ENCODE data around the gene ABHD3.
"Not testable (repeated sequence)": the region's sequence is repeated elsewhere in the genome, so short reads cannot be mapped to it uniquely, and the experiment has no call there.

The ABHD3 gene

DNA sequence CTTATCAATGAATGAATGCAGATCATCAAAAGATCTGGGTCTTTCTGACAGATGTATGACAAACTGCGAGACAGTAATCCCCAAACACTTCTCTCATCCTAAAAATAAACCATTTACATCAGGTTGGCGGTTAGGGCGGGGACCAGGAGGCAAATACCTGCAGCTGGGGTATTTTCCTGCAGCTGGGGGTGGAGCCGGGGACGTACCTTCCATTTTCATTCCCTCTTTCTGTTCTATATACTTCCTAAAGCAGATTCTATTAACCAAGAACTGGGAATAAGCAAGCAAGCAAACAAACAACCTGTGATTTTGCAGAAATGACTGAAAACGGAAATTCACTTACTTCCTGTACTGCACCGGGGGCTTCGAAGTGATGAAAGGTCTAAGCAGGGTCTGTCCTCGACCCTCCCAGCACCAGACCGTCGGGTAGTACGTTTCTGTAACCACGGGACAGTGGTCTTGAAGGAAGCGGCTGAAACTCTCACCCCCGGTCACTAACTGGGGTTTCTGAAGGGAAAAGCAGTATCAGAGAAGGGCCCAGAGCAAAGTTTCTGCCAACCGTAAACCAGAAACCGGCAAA is 1.2 kb downstream of the ABHD3 start:
- no peak for DNase-seq (ENCODE audit: low read depth)

- no peak for DNase-seq (ENCODE audit: low read depth)
Measured at GRCh38 chr18:21702602-21703001, 2.0 kb downstream of the ABHD3 start.

DNA sequence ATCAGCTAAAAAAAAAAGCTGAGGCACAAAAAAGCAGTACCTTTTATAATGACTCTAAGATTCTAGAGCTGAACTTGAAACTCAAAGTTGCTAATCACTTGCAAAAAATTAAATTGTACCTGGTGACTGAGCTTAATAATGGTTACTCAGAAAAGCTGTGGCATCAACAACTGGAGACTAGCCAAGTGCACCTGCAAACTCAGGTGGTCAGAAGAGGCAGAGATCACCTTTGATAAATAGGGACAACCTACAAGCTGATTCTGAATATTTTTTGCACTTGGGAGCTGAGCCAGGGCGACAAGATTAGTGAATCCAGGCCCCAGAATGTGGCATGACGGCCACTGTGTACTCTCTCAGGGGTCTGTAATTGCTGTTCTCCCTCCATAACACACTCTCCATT is 3.0 kb downstream of the ABHD3 start:
- DNase-seq (ENCODE audit: low read depth) = no peak

GRCh38 chr18:21700528-21701075 is 4.0 kb downstream of the ABHD3 start:
- no peak for DNase-seq (ENCODE audit: low read depth)

- DNase-seq (ENCODE audit: low read depth) = no peak
Measured at GRCh38 chr18:21693322-21693721, 11.3 kb downstream of the ABHD3 start.

DNA sequence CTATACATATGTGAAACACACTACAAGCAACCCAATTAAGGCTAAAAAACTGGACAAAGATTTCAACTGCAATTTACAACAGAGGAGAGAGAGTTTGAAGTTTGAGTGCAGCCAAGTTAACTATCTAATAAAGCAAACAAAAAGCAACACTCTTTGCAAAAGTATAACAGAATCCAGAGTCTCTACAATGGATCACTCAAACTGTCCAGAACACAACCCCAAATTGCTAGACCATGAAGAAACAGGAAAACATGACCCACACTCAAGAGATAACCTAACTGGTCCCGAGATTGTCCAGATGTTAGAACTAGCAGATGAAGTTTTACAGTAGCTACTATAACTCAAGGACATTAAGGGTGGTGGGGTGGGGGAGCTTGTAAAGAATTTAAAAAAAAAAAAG is 14.8 kb downstream of the ABHD3 start:
- DNase-seq (ENCODE audit: low read depth) = no peak

DNA sequence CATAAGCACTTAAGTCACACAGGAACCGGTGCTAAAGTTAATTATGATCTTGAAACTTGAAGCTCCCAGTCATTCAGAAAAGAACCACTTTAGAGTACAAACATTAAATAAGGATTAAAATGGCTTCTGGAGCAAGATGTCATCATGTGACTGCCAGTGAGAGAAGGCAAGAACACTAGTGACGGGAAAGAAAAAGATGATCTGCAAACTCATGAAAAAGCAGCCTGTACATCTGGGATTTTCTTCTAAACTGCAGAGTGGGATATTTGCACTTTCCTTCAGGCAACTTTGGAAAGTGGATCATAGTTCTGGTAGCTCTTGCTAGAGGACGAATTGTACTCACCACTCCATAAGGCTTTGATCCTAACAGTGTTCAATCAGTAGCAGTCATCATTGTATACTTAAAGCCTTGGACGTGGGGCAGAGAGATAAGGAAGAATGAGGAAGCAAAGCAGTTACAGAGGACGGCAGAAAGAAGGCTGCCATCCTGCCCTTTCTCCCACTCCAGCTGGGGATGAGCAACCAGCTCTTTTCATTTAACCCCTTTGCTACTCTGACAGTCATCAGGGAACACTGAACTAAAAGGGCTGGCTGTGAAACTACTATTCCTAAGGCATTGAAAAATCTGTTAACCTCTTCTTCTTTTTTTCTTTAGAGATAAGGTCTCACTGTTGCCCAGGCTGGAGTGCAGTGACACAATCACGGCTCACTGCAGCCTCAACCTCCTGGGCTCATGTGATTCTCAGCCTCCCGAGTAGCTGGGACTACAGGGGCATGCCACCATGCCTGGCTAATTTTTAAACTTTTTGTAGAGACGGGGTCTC is 18.1 kb downstream of the ABHD3 start:
- no peak for DNase-seq (ENCODE audit: low read depth)

DNA sequence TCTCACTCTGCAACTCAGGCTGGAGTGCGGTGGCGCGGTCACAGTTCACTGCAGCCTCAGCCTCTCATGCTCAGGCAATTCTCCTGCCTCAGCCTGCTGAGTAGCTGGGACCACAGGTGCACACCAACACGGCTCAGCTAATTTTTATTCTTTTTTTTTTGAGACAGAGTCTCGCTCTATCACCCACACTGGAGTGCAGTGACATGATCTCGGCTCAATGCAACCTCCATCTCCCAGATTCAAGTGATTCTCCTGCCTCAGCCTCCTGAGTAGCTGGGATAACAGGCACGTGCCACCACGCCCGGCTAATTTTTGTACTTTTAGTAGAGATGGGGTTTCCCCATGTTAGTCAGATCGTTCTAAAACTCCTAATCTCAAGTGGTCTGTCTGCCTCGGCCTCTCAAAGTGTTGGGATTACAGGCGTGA is 19.0 kb downstream of the ABHD3 start:
- DNase-seq (ENCODE audit: low read depth) = not testable (repeated sequence)

DNA sequence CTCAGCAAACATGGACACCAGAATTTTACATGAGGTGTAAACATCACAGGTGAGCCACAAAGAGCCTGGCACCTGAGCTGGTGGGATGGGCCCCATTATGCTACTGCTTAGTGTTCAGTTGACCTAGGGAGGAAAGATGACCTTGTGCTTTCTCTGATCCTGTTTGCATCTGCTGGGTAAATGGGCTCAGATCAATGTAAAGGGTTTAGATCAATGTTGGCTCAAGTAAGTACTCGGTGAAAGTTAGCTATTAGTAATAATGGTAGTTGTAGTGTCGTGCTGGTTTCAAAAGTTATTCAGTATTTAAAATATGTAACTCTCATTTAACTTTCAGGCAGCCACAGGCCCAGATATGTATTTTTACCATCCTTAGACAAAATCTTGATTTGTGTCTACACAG is 19.8 kb downstream of the ABHD3 start:
- DNase-seq (ENCODE audit: low read depth) = no peak

DNA sequence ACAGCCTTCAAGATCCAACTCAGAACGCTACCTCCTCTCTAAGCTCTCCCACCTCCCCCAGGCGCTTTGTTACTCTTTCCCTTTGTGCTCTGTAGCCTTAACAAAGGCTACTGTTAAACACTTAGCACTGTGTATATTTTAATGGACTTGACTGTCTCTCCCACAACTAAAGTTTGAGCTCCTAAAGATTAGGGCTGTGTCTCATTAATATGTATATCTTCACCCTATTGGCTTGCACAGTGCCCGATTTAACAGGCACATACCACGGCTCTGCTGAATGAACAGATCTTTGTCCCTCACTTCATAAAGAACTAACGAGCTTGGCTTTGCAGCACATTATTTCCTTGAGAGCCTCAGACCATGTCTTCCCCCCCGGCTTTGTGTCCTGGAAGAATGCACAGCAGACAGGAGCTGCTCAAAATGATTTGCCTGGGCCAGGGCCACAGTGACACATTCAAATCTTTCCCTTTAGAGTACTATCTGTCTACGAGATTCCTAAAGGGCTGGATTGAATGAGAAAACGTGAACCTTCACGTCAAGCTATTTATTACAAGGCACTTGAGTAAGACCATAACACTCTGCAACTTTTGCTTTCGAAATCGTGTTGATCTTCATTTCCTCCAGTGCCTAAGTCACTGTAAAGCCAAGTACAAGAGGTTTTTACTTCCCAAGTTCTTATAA is 22.1 kb downstream of the ABHD3 start:
- DNase-seq (ENCODE audit: low read depth) = no peak

DNA sequence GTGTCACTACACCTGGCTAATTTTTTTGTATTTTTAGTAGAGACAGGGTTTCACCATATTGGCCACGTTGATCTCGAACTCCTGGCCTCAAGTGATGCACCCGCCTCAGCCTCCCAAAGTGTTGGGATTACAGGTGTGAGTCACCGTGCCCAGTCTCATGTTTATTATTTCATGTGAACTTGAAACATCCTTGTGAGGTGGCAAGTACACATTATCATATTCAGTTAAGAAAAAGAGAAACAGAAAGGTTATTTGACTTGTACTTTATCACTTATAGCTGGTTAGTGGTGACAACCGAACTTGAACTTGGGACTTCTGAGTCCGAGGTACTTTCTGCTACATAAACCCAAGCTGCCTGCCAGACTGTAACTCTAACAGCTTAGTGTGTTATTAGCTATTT is 24.4 kb downstream of the ABHD3 start:
- no peak for DNase-seq (ENCODE audit: low read depth)

DNA sequence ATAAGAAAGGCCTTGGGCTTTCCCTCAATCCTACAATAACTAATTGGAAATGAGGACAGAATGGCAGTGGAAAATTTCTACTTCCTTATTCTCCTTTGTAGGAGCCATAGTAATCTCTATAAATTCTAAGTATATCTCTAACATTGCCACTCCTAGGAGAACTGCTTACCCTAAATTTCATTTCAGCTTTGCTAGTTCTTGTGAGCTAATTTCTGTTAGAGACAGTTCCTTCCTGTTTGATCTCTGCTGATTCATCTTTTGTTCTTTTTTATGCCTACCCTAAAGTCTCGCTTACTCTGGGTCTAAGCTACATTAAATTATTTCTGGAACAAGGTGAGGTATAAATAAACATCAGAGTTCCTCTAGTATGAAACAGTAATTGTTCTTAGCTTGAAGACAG is 25.7 kb downstream of the ABHD3 start:
- no peak for DNase-seq (ENCODE audit: low read depth)

DNA sequence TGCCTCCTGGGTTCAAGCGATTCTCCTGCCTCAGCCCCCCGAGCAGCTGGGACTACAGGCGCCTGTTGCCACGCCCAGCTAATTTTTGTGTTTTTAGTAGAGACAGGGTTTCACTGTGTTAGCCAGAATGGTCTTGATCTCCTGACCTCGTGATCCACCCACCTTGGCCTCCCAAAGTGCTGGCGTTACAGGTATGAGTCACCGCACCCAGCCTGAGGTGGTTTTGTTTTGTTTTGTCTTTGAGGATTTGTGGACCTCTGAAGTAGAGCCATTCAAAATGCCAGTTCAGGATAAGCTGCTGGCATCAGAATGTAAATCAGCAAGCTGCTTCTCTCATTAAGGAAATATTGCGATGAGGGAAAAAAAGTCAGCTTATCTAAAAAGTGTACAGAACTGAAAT is 29.2 kb downstream of the ABHD3 start:
- not testable (repeated sequence) for DNase-seq (ENCODE audit: low read depth)

- DNase-seq (ENCODE audit: low read depth) = no peak
Measured at GRCh38 chr18:21672521-21673267, 31.9 kb downstream of the ABHD3 start.

DNA sequence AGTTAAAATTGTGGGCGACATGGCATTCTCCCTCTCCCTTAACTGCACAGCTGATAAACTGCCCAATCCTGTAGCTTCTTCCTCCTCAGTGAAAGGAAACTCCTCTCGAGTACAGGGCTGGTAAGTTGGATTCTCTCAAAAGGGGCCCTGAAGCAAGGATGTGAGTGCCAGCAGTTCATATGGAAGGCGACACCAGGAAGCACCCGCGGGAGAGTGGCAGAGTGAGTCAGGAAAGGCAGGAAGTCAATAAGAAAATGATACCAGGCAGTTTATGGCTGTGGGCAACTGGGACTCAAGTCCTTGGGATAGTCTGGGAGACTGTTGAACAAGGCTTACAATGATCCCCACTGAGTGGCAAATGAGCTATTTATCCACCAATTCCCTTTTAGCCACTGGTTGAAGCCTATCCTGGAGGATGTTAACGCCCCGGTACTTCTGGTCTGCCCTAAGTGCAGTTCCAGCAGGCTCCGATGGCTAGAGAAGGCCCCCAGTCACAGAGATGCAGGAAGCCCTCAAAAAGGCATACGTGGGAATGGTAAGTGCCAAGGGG is 34.8 kb downstream of the ABHD3 start:
- DNase-seq (ENCODE audit: low read depth) = no peak

GRCh38 chr18:21664069-21664468 is 40.5 kb downstream of the ABHD3 start:
- no peak for DNase-seq (ENCODE audit: low read depth)

- no peak for DNase-seq (ENCODE audit: low read depth)
Measured at GRCh38 chr18:21663578-21663977, 41.0 kb downstream of the ABHD3 start.

GRCh38 chr18:21662581-21662980 is 42.0 kb downstream of the ABHD3 start:
- DNase-seq (ENCODE audit: low read depth) = no peak

DNA sequence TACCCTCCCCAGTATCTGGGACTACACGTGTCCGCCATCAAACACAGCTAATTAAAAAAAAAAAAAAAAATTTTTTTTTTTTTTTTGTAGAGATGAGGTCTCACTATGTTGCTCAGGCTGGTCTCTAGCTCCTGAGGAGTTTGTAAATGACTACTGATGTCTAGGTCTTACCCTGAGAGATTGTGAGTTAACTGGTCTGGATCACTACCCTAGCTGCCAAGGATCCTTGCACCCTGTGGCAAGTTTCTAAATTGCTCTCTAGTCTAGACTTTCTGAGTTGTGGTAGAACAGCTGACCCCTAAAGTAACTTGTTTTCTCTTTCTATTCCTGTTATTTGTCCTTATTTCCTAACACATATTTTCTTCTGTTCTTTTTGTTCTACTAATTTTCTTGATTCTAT is 44.5 kb downstream of the ABHD3 start:
- no peak for DNase-seq (ENCODE audit: low read depth)

DNA sequence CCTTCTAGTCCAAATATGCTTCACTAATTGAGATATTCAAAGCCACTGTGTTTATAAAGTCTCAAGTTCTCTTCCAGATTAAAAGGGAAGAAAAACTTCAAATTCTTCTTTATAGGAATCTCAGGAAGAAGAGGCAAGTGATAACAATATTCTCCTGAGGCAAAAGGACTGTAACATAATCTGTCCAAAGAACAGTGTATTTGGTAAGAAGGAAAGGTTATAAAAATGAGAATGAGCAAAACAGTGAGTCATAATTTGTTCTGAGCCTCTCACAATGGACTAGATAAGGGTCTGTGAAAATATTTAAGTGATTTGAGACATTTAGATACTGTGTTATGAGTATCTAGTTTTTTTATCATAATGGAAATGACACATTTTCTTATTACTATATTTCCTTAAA is 48.2 kb downstream of the ABHD3 start:
- DNase-seq (ENCODE audit: low read depth) = no peak

DNA sequence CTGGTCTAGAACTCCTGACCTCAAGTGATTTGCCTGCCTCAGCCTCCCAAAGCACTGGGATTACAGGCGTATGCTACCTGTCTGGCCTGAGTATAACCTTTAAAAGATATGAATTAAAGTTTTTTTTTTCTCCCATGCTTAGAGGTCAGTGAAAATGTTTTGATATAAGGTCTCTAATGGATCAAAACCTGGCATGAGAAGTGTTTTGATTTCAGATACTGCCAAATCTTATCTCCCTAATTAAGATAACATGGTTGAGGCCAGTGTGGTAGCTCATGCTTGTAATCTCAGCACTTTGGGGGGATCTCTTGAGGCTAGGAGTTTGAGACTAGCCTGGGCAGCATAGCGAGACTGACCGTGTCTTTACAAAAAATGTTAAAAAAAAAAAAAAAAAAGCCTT is 51.2 kb downstream of the ABHD3 start:
- DNase-seq (ENCODE audit: low read depth) = no peak

DNA sequence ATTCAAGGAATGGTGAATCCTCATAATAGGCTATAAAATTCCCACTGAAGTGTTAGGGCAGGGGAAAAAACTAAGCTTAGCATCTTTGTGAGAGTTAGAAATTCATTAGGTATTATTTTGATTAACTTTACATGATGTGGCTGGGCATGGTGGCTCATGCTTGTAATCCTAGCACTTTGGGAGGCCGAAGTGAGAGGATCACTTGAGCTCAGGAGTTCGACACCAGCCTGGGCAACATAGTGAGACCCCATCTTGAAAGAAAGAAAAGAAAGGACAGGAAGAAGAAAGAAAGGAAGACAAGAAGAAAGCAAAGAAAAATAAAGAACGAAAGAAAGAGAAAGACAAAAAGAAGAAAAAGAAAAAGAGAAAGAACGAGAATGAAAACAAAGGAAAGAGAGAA is 52.5 kb downstream of the ABHD3 start:
- no peak for DNase-seq (ENCODE audit: low read depth)

All from stimulated activated CD8-positive, alpha-beta memory T cell treated with anti-CD3 and anti-CD28 coated beads, Interleukin-12 subunit alpha, Interleukin-12 subunit beta, amount 100 ng/mL, for 1 hour (primary cell).